ENCODE results near the gene BRICD5.

GRCh38 chr16:2181952-2182351 is 28.7 kb downstream of the BRICD5 start:
- no peak for TF ChIP-seq CTCF (IDR thresholded peaks at IDR 0.05)
- TF ChIP-seq POLR2AphosphoS5 (IDR thresholded peaks at IDR 0.05), result no peak
- no peak for TF ChIP-seq POLR2A (IDR thresholded peaks at IDR 0.05; ENCODE audit: low read depth)
